NCI-H2029 (cell line): ENCODE data around the gene AIRE.
A peak's percentile ranks its signal among the peaks of the same experiment; 100 is the strongest.
"Not testable (repeated sequence)": the region's sequence is repeated elsewhere in the genome, so short reads cannot be mapped to it uniquely, and the experiment has no call there.

ENCODE experiments used
- DNase-seq: peaks from one replicate; lab custom pipeline; 2025; lab: John Stamatoyannopoulos, UW

The AIRE gene

GRCh38 chr21:44338971-44339910 is 53.6 kb downstream of the AIRE start, which contains the start of gene CFAP410:
TSS of gene CFAP410 (minus strand) at chr21:44339390. CDS start at chr21:44339194, 196 bp downstream.
- peak; percentile 92 for DNase-seq

GRCh38 chr21:44341726-44342458 is 56.2 kb downstream of the AIRE start:
- not testable (repeated sequence) for DNase-seq

- DNase-seq, result not testable (repeated sequence)
Measured at GRCh38 chr21:44342981-44343380, 57.3 kb downstream of the AIRE start.

- DNase-seq, result no peak
Measured at GRCh38 chr21:44344541-44345183, 59.0 kb downstream of the AIRE start.

- DNase-seq, result no peak
Measured at GRCh38 chr21:44345495-44345894, 59.8 kb downstream of the AIRE start.

GRCh38 chr21:44347911-44348451 is 62.3 kb downstream of the AIRE start:
- peak; percentile 92 for DNase-seq
